Ishikawa (cell line): Measurements from ENCODE around the gene MAIP1.

Experiments used
- CREB1 ChIP-seq: IDR thresholded peaks from 2 replicates; pipeline ENCODE4 v1.6.1; 2012; ENCODE audit warnings: low read depth
- EP300 ChIP-seq: IDR thresholded peaks from 2 replicates; pipeline ENCODE4 v1.6.1; 2012; ENCODE audit warnings: borderline replicate concordance
- RAD21 ChIP-seq: IDR thresholded peaks from 2 replicates; pipeline ENCODE4 v1.6.1; 2012; ENCODE audit warnings: low read depth
- TAF1 ChIP-seq: IDR thresholded peaks from 2 replicates; pipeline ENCODE4 v1.6.1; 2012; ENCODE audit warnings: low read depth, mild to moderate bottlenecking
- TF ChIP-seq, protein P1 (sequence below): IDR thresholded peaks from 2 replicates; pipeline ENCODE4 v1.6.1; 2012; ENCODE audit warnings: low read depth, mild to moderate bottlenecking
- TF ChIP-seq, protein P2 (sequence below): IDR thresholded peaks from 2 replicates; pipeline ENCODE4 v1.6.1; 2012

DNA sequence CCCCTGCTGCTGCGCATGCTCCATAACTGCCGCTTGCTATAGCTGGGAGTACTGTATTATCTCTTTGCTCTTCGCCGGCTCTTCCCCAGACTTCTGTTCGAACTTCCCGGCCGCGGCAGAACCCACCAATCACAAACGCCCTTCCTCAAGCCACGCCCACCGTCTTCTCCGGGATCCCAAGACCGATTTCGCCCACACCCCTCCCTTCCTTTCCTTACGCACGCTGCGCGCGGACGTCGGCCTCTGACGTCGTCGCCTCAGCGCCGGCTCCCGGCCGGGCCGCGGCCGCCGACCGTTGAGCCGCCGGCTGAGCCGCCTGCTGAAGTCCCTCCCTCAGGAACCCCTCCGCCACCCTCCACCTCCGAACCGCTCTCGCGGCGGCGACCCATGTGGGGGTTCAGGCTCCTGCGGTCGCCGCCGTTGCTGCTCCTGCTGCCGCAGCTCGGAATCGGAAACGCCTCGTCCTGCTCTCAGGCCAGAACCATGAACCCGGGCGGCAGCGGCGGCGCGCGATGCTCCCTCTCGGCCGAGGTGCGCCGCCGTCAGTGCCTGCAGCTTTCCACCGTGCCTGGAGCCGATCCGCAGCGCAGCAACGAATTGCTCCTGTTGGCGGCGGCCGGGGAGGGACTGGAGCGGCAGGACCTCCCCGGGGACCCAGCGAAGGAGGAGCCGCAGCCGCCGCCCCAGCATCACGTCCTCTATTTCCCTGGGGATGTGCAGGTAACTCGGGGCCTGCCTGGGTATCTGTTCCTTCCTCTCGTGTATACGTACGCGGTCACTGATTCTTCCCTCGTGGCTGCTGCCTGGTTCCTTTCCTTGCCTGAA lies 44.1 kb upstream of the MAIP1 start, which contains the start of gene C2orf69:
- TF ChIP-seq CREB1 (peak; percentile 73), EP300 (no peak), RAD21 (no peak), TAF1 (peak; percentile 68)
- TF ChIP-seq, protein P1, sequence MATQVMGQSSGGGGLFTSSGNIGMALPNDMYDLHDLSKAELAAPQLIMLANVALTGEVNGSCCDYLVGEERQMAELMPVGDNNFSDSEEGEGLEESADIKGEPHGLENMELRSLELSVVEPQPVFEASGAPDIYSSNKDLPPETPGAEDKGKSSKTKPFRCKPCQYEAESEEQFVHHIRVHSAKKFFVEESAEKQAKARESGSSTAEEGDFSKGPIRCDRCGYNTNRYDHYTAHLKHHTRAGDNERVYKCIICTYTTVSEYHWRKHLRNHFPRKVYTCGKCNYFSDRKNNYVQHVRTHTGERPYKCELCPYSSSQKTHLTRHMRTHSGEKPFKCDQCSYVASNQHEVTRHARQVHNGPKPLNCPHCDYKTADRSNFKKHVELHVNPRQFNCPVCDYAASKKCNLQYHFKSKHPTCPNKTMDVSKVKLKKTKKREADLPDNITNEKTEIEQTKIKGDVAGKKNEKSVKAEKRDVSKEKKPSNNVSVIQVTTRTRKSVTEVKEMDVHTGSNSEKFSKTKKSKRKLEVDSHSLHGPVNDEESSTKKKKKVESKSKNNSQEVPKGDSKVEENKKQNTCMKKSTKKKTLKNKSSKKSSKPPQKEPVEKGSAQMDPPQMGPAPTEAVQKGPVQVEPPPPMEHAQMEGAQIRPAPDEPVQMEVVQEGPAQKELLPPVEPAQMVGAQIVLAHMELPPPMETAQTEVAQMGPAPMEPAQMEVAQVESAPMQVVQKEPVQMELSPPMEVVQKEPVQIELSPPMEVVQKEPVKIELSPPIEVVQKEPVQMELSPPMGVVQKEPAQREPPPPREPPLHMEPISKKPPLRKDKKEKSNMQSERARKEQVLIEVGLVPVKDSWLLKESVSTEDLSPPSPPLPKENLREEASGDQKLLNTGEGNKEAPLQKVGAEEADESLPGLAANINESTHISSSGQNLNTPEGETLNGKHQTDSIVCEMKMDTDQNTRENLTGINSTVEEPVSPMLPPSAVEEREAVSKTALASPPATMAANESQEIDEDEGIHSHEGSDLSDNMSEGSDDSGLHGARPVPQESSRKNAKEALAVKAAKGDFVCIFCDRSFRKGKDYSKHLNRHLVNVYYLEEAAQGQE: no peak
- TF ChIP-seq, protein P2, sequence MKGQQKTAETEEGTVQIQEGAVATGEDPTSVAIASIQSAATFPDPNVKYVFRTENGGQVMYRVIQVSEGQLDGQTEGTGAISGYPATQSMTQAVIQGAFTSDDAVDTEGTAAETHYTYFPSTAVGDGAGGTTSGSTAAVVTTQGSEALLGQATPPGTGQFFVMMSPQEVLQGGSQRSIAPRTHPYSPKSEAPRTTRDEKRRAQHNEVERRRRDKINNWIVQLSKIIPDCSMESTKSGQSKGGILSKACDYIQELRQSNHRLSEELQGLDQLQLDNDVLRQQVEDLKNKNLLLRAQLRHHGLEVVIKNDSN: no peak
